Fibroblast of mammary gland (primary cell): Measurements from ENCODE around the gene ZBTB21.
A peak's percentile ranks its signal among the peaks of the same experiment; 100 is the strongest.

Experiments
- DNase-seq: peaks from one replicate; pipeline ENCODE4 v3.0.0-alpha.2; 2010; ENCODE audit warnings: low read depth
- H3K4me3 ChIP-seq: 2 replicates; pipeline ENCODE4 v1.5.1; 2011; ENCODE audit warnings: low read depth, mild to moderate bottlenecking, low read length, moderate library complexity; ENCODE audit not compliant: control insufficient read depth
- TF ChIP-seq, protein P1 (sequence below): conservative IDR thresholded peaks from 2 replicates; pipeline ENCODE4 v1.5.1; 2011; ENCODE audit warnings: low read depth, low read length, inconsistent platforms; ENCODE audit not compliant: control insufficient read depth, insufficient read depth

ZBTB21 gene

GRCh38 chr21:42040411-42041180 is 30.4 kb upstream of the ZBTB21 start:
- TF ChIP-seq, protein P1, sequence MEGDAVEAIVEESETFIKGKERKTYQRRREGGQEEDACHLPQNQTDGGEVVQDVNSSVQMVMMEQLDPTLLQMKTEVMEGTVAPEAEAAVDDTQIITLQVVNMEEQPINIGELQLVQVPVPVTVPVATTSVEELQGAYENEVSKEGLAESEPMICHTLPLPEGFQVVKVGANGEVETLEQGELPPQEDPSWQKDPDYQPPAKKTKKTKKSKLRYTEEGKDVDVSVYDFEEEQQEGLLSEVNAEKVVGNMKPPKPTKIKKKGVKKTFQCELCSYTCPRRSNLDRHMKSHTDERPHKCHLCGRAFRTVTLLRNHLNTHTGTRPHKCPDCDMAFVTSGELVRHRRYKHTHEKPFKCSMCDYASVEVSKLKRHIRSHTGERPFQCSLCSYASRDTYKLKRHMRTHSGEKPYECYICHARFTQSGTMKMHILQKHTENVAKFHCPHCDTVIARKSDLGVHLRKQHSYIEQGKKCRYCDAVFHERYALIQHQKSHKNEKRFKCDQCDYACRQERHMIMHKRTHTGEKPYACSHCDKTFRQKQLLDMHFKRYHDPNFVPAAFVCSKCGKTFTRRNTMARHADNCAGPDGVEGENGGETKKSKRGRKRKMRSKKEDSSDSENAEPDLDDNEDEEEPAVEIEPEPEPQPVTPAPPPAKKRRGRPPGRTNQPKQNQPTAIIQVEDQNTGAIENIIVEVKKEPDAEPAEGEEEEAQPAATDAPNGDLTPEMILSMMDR: no peak
- DNase-seq: peak; percentile 100
- H3K4me3 ChIP-seq: no peak overlapping the region

DNA sequence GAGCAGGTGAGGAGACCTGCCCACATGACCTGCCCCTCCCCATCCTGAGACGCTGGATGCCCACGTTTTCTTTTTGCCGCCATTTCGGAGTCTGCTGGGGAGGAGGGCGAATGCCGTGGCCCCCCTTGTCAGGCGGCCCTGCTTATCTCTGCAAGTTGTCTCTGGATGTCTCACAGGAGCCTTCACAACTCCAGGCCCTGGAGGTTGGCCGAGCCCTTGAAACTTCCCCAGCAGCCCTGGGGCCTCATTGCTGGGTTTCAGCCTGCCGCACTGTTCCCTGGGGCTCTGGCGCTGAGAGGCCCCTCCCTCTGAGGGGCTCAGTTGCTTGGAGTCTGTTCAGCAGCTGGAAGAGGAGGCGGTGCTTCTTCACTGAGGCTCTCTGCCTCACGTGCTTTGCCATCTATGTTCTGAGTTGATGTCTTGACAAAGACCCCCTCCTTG is 29.8 kb upstream of the ZBTB21 start:
- peak; percentile 91 for DNase-seq
- TF ChIP-seq, protein P1: no peak
- no peak overlapping the region for H3K4me3 ChIP-seq

DNA sequence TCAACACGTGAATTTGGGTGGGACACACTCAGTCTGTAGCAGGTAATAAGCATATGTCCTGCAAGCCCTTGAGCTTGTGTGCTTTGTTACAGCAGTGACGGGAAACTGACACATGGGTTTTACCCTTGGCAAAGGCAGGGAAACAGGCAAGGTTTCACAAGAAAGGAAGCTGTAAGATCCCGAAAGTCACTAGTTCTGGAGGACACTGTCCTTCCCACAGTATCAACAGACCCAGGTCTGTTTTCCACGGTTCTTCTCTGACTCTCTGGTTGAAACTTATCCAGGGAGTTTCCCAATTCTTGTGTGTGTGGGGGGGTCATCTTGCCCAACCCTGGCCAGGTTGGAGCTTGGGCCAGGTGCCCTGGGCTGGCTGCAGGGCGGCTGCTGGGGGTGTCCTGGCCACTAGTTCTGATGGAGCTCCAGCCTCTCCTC is 29.3 kb upstream of the ZBTB21 start:
- peak; percentile 90 for DNase-seq
- TF ChIP-seq, protein P1: no peak

GRCh38 chr21:42038826-42039425 is 28.8 kb upstream of the ZBTB21 start:
- peak; percentile 88 for DNase-seq
- TF ChIP-seq, protein P1: no peak
- no peak overlapping the region for H3K4me3 ChIP-seq

More for the DNA sequence above, 29.3 kb upstream of the ZBTB21 start:
- no peak overlapping the region for H3K4me3 ChIP-seq

DNA sequence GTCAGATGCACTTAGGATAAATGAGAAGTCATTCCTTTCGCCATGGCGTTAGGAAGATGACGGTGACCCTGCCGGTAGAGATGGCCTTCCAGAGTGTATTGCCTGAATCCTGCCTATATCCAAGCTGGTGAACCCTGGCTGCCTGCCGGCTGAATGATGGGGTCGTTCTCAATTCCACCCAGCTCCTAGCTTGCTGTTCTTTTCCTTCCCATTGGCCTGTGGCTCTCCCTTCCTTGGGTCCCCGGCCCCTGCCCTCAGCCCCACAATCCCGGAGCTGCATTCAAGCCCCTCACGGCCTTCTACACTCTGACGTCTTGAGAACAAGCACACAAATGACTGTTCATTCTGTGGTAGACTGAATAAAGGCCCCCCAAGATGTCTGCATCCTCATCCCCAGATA is 28.2 kb upstream of the ZBTB21 start:
- H3K4me3 ChIP-seq: no peak overlapping the region
- no peak for DNase-seq
- TF ChIP-seq, protein P1: no peak

DNA sequence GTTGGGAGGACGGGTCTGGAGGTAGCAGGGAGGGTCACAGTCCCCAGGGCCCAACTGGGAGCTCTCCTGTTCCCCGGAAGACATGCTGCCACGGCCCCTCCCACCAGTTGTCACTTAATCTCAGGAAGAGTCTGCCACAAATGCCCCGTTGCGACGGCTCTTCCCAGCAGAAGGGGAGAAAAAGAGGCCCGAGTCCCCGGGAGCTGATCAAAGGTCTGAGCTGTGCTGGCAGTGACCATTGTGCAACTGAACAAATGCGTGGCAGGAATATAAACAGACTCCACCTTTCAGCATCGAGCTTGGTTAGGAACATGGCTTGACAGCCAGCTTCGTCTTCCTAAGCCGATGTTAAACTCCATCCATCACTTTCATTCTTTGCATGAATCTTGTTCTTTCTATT is 27.8 kb upstream of the ZBTB21 start:
- no peak overlapping the region for H3K4me3 ChIP-seq
- TF ChIP-seq, protein P1: no peak
- no peak for DNase-seq
